Activated T-cell treated with anti-CD3 and anti-CD28 coated beads for 4 hours (primary cell): Measurements from ENCODE around the gene ADK.
"Not testable (repeated sequence)": the region's sequence is repeated elsewhere in the genome, so short reads cannot be mapped to it uniquely, and the experiment has no call there.

Experiments used
- DNase-seq: peaks from one replicate; pipeline ENCODE4 v3.0.0-alpha.2; 2020

The ADK gene

GRCh38 chr10:74434547-74434946 lies 283.5 kb downstream of the ADK start:
- no peak for DNase-seq

GRCh38 chr10:74436523-74437170 lies 285.6 kb downstream of the ADK start:
- no peak for DNase-seq

- DNase-seq: no peak
These were observed 286.8 kb downstream of the ADK start for GRCh38 chr10:74437822-74438221.

- no peak for DNase-seq
These were observed 288.2 kb downstream of the ADK start for GRCh38 chr10:74439213-74439612.

- DNase-seq: no peak
These were observed 294.5 kb downstream of the ADK start for GRCh38 chr10:74445493-74445892.

GRCh38 chr10:74450602-74451001 lies 299.6 kb downstream of the ADK start:
- no peak for DNase-seq

- no peak for DNase-seq
These were observed 300.3 kb downstream of the ADK start for GRCh38 chr10:74451127-74451829.

- no peak for DNase-seq
These were observed 302.1 kb downstream of the ADK start for GRCh38 chr10:74453169-74453568.

GRCh38 chr10:74457478-74457877 lies 306.5 kb downstream of the ADK start:
- not testable (repeated sequence) for DNase-seq

- DNase-seq: no peak
These were observed 309.8 kb downstream of the ADK start for GRCh38 chr10:74460812-74461211.

GRCh38 chr10:74474022-74474713 lies 323.1 kb downstream of the ADK start:
- no peak for DNase-seq

- not testable (repeated sequence) for DNase-seq
These were observed 325.2 kb downstream of the ADK start for GRCh38 chr10:74476162-74476706.

GRCh38 chr10:74480778-74481177 lies 329.8 kb downstream of the ADK start:
- no peak for DNase-seq

- no peak for DNase-seq
These were observed 332.3 kb downstream of the ADK start for GRCh38 chr10:74483356-74483755.

- DNase-seq: no peak
These were observed 334.3 kb downstream of the ADK start for GRCh38 chr10:74485283-74485682.

- DNase-seq: no peak
These were observed 335.6 kb downstream of the ADK start for GRCh38 chr10:74486659-74487058.

- no peak for DNase-seq
These were observed 337.9 kb downstream of the ADK start for GRCh38 chr10:74488907-74489306.

GRCh38 chr10:74490551-74490950 lies 339.5 kb downstream of the ADK start:
- no peak for DNase-seq

- DNase-seq: no peak
These were observed 340.0 kb downstream of the ADK start for GRCh38 chr10:74491014-74491413.

- DNase-seq: not testable (repeated sequence)
These were observed 345.3 kb downstream of the ADK start for GRCh38 chr10:74496276-74496675.

GRCh38 chr10:74498664-74499063 lies 347.6 kb downstream of the ADK start:
- DNase-seq: not testable (repeated sequence)

GRCh38 chr10:74500026-74500704 lies 349.1 kb downstream of the ADK start:
- no peak for DNase-seq

GRCh38 chr10:74500816-74501215 lies 349.8 kb downstream of the ADK start:
- no peak for DNase-seq
